ENCODE measurements around the gene VPS13A. TPM values are rescaled to one million over a fixed set of nuclear protein-coding genes. Genes with fewer than 3 reads are reported as not detected.

VPS13A gene
- total RNA-seq, 1 donor from 2014 or later = 37.8 TPM

DNA sequence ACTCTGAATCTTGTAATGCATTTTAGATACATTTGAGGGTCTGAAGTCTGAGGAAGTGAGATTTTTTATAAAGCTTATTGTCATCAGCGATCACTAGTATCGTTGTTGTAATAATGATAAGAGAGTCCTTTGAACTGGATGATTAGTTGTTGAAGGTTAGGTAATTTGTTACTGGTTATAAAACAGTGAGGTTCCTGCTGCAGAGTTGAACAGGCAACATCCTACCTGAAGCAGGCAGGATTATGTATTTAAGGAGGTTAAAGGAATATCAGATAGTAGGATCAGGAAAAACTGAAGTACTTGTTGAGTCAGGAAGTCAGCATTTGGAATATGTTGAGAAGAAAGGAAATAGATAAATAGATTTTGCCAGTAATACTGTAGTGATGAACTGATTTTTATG, 106.7 kb downstream of the VPS13A start:
- Histone ChIP-seq H3K27me3 (no peaks in the 10 kb centered on the region), H3K9me3 (peaks cover 6% of the 10 kb centered on the region), H3K27ac (no peak overlapping the region), H3K4me1 (no peaks in the 10 kb centered on the region), H3K36me3 (peaks cover 0 to 14% of the 10 kb centered on the region in 2 donors), H3K4me3 (no peak overlapping the region)
- TF ChIP-seq, protein P1, sequence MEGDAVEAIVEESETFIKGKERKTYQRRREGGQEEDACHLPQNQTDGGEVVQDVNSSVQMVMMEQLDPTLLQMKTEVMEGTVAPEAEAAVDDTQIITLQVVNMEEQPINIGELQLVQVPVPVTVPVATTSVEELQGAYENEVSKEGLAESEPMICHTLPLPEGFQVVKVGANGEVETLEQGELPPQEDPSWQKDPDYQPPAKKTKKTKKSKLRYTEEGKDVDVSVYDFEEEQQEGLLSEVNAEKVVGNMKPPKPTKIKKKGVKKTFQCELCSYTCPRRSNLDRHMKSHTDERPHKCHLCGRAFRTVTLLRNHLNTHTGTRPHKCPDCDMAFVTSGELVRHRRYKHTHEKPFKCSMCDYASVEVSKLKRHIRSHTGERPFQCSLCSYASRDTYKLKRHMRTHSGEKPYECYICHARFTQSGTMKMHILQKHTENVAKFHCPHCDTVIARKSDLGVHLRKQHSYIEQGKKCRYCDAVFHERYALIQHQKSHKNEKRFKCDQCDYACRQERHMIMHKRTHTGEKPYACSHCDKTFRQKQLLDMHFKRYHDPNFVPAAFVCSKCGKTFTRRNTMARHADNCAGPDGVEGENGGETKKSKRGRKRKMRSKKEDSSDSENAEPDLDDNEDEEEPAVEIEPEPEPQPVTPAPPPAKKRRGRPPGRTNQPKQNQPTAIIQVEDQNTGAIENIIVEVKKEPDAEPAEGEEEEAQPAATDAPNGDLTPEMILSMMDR (IDR thresholded peaks at IDR 0.05) = no peak
- no peak for TF ChIP-seq POLR2A (IDR thresholded peaks at IDR 0.05)
- no peak for TF ChIP-seq POLR2AphosphoS5 (IDR thresholded peaks at IDR 0.05; ENCODE audit: insufficient read depth in 1 of 2, low read depth in 1 of 2)
- no peak for DNase-seq (ENCODE audit: extremely low spot score in 2 of 2)
- intact Hi-C loops (cut with DNase I) = no loop called here

DNA sequence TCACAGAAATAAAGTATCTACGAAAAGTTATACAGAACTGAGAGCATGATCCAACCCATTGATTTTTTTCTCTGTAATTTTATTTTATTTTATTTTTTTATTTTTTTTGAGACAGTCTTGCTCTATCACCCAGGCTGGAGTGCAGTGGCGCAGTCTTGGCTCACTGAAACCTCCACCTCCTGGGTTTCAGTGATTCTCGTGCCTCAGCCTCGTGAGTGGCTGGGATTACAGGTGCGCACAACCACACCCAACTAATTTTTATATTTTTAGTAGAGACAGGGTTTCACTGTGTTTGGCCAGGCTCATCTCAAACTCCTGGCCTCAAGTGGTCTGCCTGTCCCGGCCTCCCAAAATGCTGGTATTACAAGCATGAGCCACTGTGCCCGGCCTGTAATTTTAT, 107.3 kb downstream of the VPS13A start:
- Histone ChIP-seq H3K9me3 (peaks cover 6% of the 10 kb centered on the region), H3K27ac (no peak overlapping the region), H3K4me3 (no peak overlapping the region), H3K4me1 (no peaks in the 10 kb centered on the region), H3K36me3 (peaks cover 0 to 14% of the 10 kb centered on the region in 2 donors), H3K27me3 (no peaks in the 10 kb centered on the region)
- no peak for DNase-seq (ENCODE audit: extremely low spot score in 2 of 2)
- no peak for TF ChIP-seq POLR2AphosphoS5 (IDR thresholded peaks at IDR 0.05; ENCODE audit: insufficient read depth in 1 of 2, low read depth in 1 of 2)
- TF ChIP-seq, protein P1 (IDR thresholded peaks at IDR 0.05) = no peak
- no peak for TF ChIP-seq POLR2A (IDR thresholded peaks at IDR 0.05)
- intact Hi-C loops (cut with DNase I) = no loop called here

DNA sequence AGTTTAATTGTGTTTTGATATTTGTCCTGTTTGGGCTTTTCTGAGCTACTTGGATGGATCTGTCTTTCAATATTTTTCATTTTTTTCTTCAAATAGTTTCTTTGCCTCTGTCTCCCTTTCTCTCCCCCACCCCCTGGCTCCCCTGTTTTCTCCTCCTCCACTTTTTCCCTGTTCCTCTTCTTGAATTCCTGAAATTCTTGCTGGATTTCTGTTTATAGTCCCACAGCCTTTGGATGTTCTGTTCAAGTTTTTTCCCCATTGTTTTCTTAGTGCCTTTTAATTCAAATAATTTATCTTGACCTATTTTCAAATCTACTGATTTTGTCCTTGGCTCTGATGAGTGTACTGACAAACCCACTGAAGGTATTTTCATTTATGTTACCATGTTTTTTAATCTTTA, 113.0 kb downstream of the VPS13A start:
- H3K27me3 ChIP-seq = no peaks in the 10 kb centered on the region
- H3K36me3 ChIP-seq = peaks cover 0 to 7% of the 10 kb centered on the region in 2 donors
- H3K27ac ChIP-seq = no peak overlapping the region
- intact Hi-C loops (cut with DNase I) = no loop called here
- no peak for TF ChIP-seq POLR2A (IDR thresholded peaks at IDR 0.05)
- TF ChIP-seq, protein P1 (IDR thresholded peaks at IDR 0.05) = no peak
- no peak for TF ChIP-seq POLR2AphosphoS5 (IDR thresholded peaks at IDR 0.05; ENCODE audit: insufficient read depth in 1 of 2, low read depth in 1 of 2)
- peaks cover 6% of the 10 kb centered on the region for H3K9me3 ChIP-seq
- no peaks in the 10 kb centered on the region for H3K4me1 ChIP-seq
- DNase-seq (ENCODE audit: extremely low spot score in 2 of 2) = no peak
- no peak overlapping the region for H3K4me3 ChIP-seq

DNA sequence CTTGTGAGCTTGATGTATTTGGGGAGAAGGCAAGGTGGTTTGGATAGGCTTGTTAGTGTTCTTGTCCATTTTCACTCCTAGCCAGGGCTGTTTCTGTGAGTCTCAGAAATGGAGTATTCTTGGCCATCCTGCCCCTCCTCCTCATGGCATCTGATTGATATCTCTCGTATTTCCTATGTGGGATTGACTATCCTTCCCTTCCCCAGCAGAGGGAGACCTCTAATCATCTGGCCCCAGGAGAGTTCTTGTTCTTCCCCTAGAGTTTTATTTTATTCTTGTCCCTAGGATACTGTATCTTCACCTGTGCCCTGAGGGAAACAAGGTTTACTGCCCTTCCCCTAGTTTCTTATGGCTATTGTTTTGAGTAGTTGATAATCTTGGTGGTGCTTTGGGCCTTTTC, 114.4 kb downstream of the VPS13A start:
- Histone ChIP-seq H3K9me3 (peaks cover 6% of the 10 kb centered on the region), H3K27me3 (no peaks in the 10 kb centered on the region), H3K27ac (no peak overlapping the region), H3K4me1 (no peaks in the 10 kb centered on the region), H3K36me3 (peaks cover 0 to 7% of the 10 kb centered on the region in 2 donors), H3K4me3 (no peak overlapping the region)
- intact Hi-C loops (cut with DNase I) = no loop called here
- no peak for DNase-seq (ENCODE audit: extremely low spot score in 2 of 2)
- TF ChIP-seq POLR2AphosphoS5 (IDR thresholded peaks at IDR 0.05; ENCODE audit: insufficient read depth in 1 of 2, low read depth in 1 of 2) (no peak), POLR2A (IDR thresholded peaks at IDR 0.05) (no peak)
- TF ChIP-seq, protein P1 (IDR thresholded peaks at IDR 0.05) = no peak

DNA sequence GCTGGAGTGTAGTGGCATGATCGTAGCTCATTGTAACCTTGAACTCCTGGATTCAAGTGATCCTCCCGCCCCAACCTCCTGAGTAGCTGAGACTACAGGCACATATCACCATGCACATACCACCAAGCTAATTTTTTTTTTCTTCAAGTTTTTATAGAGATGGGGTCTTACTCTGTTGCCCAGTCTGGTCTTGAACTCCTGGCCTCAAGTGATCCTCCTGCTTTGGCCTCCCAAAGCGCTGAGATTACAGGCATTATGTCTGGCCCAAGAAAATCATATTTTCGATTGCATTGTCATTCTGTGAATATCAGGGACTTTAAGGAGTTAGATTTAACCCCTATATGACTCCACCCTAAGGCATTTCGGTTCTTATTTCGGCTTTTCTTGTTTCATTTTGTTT, 116.6 kb downstream of the VPS13A start:
- Histone ChIP-seq H3K4me1 (no peaks in the 10 kb centered on the region), H3K27ac (no peak overlapping the region), H3K36me3 (peaks cover 0 to 3% of the 10 kb centered on the region in 2 donors), H3K4me3 (no peak overlapping the region), H3K27me3 (no peaks in the 10 kb centered on the region), H3K9me3 (no peaks in the 10 kb centered on the region)
- DNase-seq (ENCODE audit: extremely low spot score in 2 of 2) = no peak
- TF ChIP-seq POLR2AphosphoS5 (IDR thresholded peaks at IDR 0.05; ENCODE audit: insufficient read depth in 1 of 2, low read depth in 1 of 2) (no peak), POLR2A (IDR thresholded peaks at IDR 0.05) (no peak)
- TF ChIP-seq, protein P1 (IDR thresholded peaks at IDR 0.05) = no peak
- intact Hi-C loops (cut with DNase I) = no loop called here
